Endothelial cell of umbilical vein (primary cell): ENCODE data around the gene TUBGCP3.

Experiments used
- EZH2 ChIP-seq: IDR thresholded peaks from 2 replicates; pipeline ENCODE4 v1.6.1; 2012; ENCODE audit warnings: borderline replicate concordance, low read depth, mild to moderate bottlenecking, moderate library complexity, low read length, inconsistent platforms; ENCODE audit not compliant: severe bottlenecking
- MYC ChIP-seq: IDR thresholded peaks from one replicate; pipeline ENCODE4 v1.6.1; 2011; ENCODE audit warnings: mild to moderate bottlenecking, low read depth, low read length
- POLR2A ChIP-seq: IDR thresholded peaks from 2 replicates; pipeline ENCODE4 v1.6.1; 2012; ENCODE audit warnings: low read depth, mild to moderate bottlenecking, control low read depth, low read length
- TF ChIP-seq, protein P1 (sequence below), 2 donors: IDR thresholded peaks; 1 replicate in 1 of 2; 2 replicates in 1 of 2; pipeline ENCODE4 v1.5.1; 2011; ENCODE audit warnings: low read length in 2 of 2, mild to moderate bottlenecking in 2 of 2, moderate library complexity in 2 of 2, control low read depth in 1 of 2, inconsistent platforms in 1 of 2, low read depth in 1 of 2; ENCODE audit not compliant: insufficient read depth in 1 of 2; ENCODE audit errors: extremely low read depth in 1 of 2
- TF ChIP-seq, protein P2 (sequence below): IDR thresholded peaks from 2 replicates; pipeline ENCODE4 v1.6.1; 2011; ENCODE audit not compliant: insufficient read depth, insufficient read length

DNA sequence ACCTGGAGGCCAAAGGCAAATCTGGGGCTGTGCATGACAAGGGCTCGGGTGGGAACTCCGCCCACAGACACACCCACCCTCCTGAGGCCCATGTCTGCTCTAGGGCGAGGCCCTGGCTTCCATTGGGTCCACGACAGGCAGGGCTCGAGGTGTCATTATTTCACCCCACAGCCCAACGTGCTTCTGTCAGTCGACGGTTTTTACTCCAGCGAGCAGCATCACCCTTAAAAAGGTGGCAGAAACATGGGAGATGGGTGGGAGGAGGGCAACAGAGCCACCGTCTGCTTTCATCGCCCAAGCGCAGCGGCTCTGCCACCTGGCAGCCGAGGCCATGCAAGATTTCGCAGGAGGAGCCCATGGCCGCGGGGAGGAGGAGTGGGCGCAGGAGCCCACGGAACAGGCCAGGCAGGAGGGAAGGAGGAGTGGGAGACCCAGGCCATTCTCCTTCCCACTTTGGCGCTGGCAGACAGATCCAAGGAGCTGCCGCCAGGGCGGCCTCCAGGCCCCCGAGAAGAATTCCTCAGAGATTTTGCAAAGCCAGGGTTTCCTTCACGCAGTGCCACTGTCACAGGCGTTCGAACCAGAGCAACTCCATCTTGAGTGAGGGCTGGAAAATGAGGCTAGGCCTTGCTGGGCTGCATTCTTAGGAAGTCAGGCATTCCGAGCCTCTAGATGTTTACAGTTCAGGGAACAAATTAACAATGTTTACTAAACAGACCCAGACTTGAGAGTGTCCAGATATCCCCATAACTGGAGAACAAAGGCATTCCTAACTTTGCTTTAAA is 49.3 kb upstream of the TUBGCP3 start:
- no peak for TF ChIP-seq EZH2
- TF ChIP-seq POLR2A, result no peak
- TF ChIP-seq MYC, result no peak
- TF ChIP-seq, protein P1, sequence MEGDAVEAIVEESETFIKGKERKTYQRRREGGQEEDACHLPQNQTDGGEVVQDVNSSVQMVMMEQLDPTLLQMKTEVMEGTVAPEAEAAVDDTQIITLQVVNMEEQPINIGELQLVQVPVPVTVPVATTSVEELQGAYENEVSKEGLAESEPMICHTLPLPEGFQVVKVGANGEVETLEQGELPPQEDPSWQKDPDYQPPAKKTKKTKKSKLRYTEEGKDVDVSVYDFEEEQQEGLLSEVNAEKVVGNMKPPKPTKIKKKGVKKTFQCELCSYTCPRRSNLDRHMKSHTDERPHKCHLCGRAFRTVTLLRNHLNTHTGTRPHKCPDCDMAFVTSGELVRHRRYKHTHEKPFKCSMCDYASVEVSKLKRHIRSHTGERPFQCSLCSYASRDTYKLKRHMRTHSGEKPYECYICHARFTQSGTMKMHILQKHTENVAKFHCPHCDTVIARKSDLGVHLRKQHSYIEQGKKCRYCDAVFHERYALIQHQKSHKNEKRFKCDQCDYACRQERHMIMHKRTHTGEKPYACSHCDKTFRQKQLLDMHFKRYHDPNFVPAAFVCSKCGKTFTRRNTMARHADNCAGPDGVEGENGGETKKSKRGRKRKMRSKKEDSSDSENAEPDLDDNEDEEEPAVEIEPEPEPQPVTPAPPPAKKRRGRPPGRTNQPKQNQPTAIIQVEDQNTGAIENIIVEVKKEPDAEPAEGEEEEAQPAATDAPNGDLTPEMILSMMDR (IDR thresholded peaks at IDR 0.05; ENCODE audit: extremely low read depth in 1 of 2, insufficient read depth in 1 of 2, low read depth in 1 of 2, low read length in 2 of 2), result no peak
- TF ChIP-seq, protein P2, sequence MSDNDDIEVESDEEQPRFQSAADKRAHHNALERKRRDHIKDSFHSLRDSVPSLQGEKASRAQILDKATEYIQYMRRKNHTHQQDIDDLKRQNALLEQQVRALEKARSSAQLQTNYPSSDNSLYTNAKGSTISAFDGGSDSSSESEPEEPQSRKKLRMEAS, result no peak
